B cell (primary cell): ENCODE measurements around the gene GPHB5. TPM values are rescaled to one million over a fixed set of nuclear protein-coding genes. Genes with fewer than 3 reads are reported as not detected.

ENCODE experiments used
- ATAC-seq: fragments of 200-7000 bp; cut with Tn5 transposase; one replicate; pipeline ENCODE4 v1.10.0; 2021; ENCODE audit warnings: low read depth, mild to moderate bottlenecking, moderate number of reproducible peaks, moderate library complexity
- CTCF ChIA-PET: fragments of 350-600 bp; sonication (Branson Sonifier 250); formaldehyde crosslinking; loops from one replicate; lab custom pipeline; 2021; ENCODE audit warnings: antibody characterized with exemption, inconsistent platforms; lab: Charles Lee
- POLR2A ChIA-PET: fragments of 350-600 bp; sonication (Branson Sonifier 250); formaldehyde crosslinking; loops from one replicate; lab custom pipeline; 2021; ENCODE audit warnings: antibody characterized with exemption; lab: Charles Lee
- DNase-seq: peaks from one replicate; pipeline ENCODE4 v3.0.0; 2013
- H2AFZ ChIP-seq: 2 replicates; pipeline ENCODE4 v1.6.1; 2012; ENCODE audit warnings: mild to moderate bottlenecking, low read depth, low read length; ENCODE audit not compliant: insufficient read depth, poor library complexity, severe bottlenecking
- H3K27ac ChIP-seq, 2 donors: 1 replicate in 1 of 2; 2 replicates in 1 of 2; pipeline ENCODE4 v1.5.1; 2012 to 2013; ENCODE audit warnings: low read length in 2 of 2, mild to moderate bottlenecking in 2 of 2, moderate library complexity in 1 of 2
- H3K27me3 ChIP-seq, 4 experiments: fragments of 200-600 bp in 1 of 4; sonication (generic) in 1 of 4; replicated peaks in 1 of 4; 1 replicate in 2 of 4; 2 replicates in 2 of 4; pipeline versions ENCODE4 v1.6.1 to v1.7.0; 2013 to 2016; ENCODE audit warnings: low read length in 3 of 4, mild to moderate bottlenecking in 2 of 4, mixed read lengths in 1 of 4, moderate library complexity in 1 of 4; ENCODE audit not compliant: insufficient read depth in 4 of 4, control insufficient read depth in 3 of 4; ENCODE audit errors: control extremely low read depth in 1 of 4
- H3K36me3 ChIP-seq, 2 experiments: replicated peaks in 1 of 2; 1 replicate in 1 of 2; 2 replicates in 1 of 2; pipeline versions ENCODE4 v1.6.1 to v1.7.1; 2013; ENCODE audit warnings: low read length in 1 of 2; ENCODE audit not compliant: insufficient read depth in 2 of 2, control insufficient read depth in 1 of 2; ENCODE audit errors: control extremely low read depth in 1 of 2, extremely low read depth in 1 of 2
- H3K4me1 ChIP-seq, 2 donors: fragments of 200-600 bp in 1 of 2; sonication (generic) in 1 of 2; 1 replicate in 1 of 2; 2 replicates in 1 of 2; pipeline versions ENCODE4 v1.5.1 to v1.6.1; 2013 to 2017; ENCODE audit warnings: low read length in 2 of 2; ENCODE audit not compliant: control insufficient read depth in 2 of 2, insufficient read depth in 2 of 2
- H3K4me2 ChIP-seq: replicated peaks from 2 replicates; pipeline ENCODE3; 2012; ENCODE audit warnings: mild to moderate bottlenecking, low read depth, low read length; ENCODE audit not compliant: poor library complexity, severe bottlenecking
- H3K4me3 ChIP-seq, 5 experiments: fragments of 200-600 bp in 1 of 5; sonication (generic) in 1 of 5; 1 replicate in 3 of 5; 2 replicates in 2 of 5; pipeline versions ENCODE4 v1.5.1 to v1.7.0; 2011 to 2016; ENCODE audit warnings: low read length in 4 of 5, mild to moderate bottlenecking in 4 of 5, low read depth in 2 of 5, control low read depth in 1 of 5, moderate library complexity in 1 of 5; ENCODE audit not compliant: insufficient read depth in 1 of 5; ENCODE audit errors: control extremely low read depth in 1 of 5, extremely low read depth in 1 of 5
- H3K79me2 ChIP-seq: fragments of 200-600 bp; sonication (generic); one replicate; pipeline ENCODE4 v1.6.0; 2016; ENCODE audit warnings: low read length; ENCODE audit not compliant: control insufficient read depth, insufficient read depth
- H3K9ac ChIP-seq: fragments of 200-600 bp; sonication (generic); 2 replicates; pipeline ENCODE4 v1.6.1; 2017; ENCODE audit warnings: mild to moderate bottlenecking, low read length, moderate library complexity
- H3K9me3 ChIP-seq, 3 donors: one replicate each; pipeline versions ENCODE4 v1.6.1 to v1.7.1; 2013; ENCODE audit warnings: low read length in 2 of 3; ENCODE audit not compliant: control insufficient read depth in 2 of 3, insufficient read depth in 1 of 3; ENCODE audit errors: control extremely low read depth in 1 of 3
- H4K20me1 ChIP-seq: 2 replicates; pipeline ENCODE4 v1.6.0; 2012; ENCODE audit warnings: mild to moderate bottlenecking, low read length; ENCODE audit not compliant: insufficient read depth, control insufficient read depth, poor library complexity, severe bottlenecking
- H3K27ac Mint-ChIP-seq: one replicate; pipeline ENCODE4 v1.8.0; 2021; ENCODE audit warnings: mixed read lengths
- H3K27me3 Mint-ChIP-seq: one replicate; pipeline ENCODE4 v1.8.0; 2021; ENCODE audit warnings: mixed read lengths
- H3K4me1 Mint-ChIP-seq: one replicate; pipeline ENCODE4 v1.8.0; 2021; ENCODE audit warnings: mixed read lengths
- H3K4me3 Mint-ChIP-seq: one replicate; pipeline ENCODE4 v1.8.0; 2021; ENCODE audit warnings: mixed read lengths
- H3K9me3 Mint-ChIP-seq: one replicate; pipeline ENCODE4 v1.8.0; 2022; ENCODE audit warnings: mixed read lengths; ENCODE audit not compliant: insufficient read depth
- CTCF ChIP-seq: fragments of 200-600 bp; IDR thresholded peaks from one replicate; pipeline ENCODE4 v1.8.0; 2022; ENCODE audit warnings: antibody characterized with exemption, mild to moderate bottlenecking
- EZH2 ChIP-seq: IDR thresholded peaks from 2 replicates; pipeline ENCODE4 v1.6.1; 2012; ENCODE audit warnings: borderline replicate concordance, low read depth, mild to moderate bottlenecking, moderate library complexity, low read length; ENCODE audit not compliant: insufficient read depth, poor library complexity, severe bottlenecking
- WGBS: methylation state at CpG from one replicate; pipeline ENCODE4 v1.1.5; 2013; ENCODE audit warnings: missing lambda C conversion rate; ENCODE audit not compliant: insufficient coverage; 5-methylcytosine and 5-hydroxymethylcytosine counted together
- intact Hi-C: fragments of 100-400 bp; cut with micrococcal nuclease; formaldehyde crosslinking; loops from one replicate; pipeline ENCODE4 v1.10.0; 2022
- polyA plus RNA-seq: library from polyadenylated mRNA; depleted of rRNA; stranded (reverse); fragments of >200 nt; gene quantifications from 2 replicates; pipeline ENCODE4 v1.2.3, GENCODE V29; 2012
- total RNA-seq, 2 donors: library from RNA; stranded (reverse); fragments of 120-200 nt in 1 of 2; gene quantifications; 1 replicate in 1 of 2; 2 replicates in 1 of 2; pipeline versions ENCODE4 v1.2.3 to v1.2.4, GENCODE V29; 2013 to 2022

Gene GPHB5
- total and polyA plus RNA-seq, 2 donors (not counting 1 experiment from before 2014, with no cell fraction given), result not detected

DNA sequence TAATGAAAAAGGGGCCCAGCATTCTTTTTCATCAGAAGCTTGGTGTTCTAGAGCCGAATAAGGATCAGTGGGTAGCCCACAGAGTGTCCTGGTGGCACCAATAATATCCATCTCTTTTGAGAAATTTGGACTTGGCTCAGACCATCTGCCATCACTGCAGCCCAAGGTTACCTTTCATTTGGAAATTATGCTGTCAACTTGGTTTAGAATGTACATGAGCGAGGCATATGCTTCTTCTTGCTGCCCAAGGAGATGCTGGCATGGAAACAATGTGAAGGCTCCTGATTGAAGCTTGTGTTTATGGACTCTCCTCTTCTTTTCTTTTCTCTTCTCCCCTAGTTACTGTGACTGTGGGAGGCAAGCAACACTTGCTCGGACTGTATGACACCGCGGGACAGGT lies 50.0 kb downstream of the GPHB5 start:
- Mint-ChIP-seq H3K4me1 (no peaks in the 10 kb centered on the region), H3K4me3 (no peak overlapping the region), H3K27me3 (peaks cover 21% of the 10 kb centered on the region), H3K9me3 (peaks cover 4% of the 10 kb centered on the region), H3K27ac (no peak overlapping the region)
- Histone ChIP-seq H3K79me2 (no peaks in the 10 kb centered on the region), H4K20me1 (no peaks in the 10 kb centered on the region), H3K4me3 (no peak overlapping the region), H2AFZ (no peak overlapping the region), H3K4me1 (no peaks in the 10 kb centered on the region), H3K36me3 (no peaks in the 10 kb centered on the region), H3K9ac (no peak overlapping the region), H3K4me2 (no peak overlapping the region), H3K27me3 (peaks cover 0 to 4% (median 0%) of the 10 kb centered on the region in 4 experiments), H3K27ac (no peak overlapping the region), H3K9me3 (no peaks in the 10 kb centered on the region)
- ATAC-seq (no peak), DNase-seq (no peak)
- WGBS, result 75% methylated on average over 2 of the region's 5 CpGs
- TF ChIP-seq CTCF (no peak), EZH2 (no peak)
- ChIA-PET CTCF (no interaction called here), POLR2A (no interaction called here)
- intact Hi-C loops, result no loop called here

- Histone ChIP-seq H3K9ac (no peak overlapping the region), H3K4me1 (no peaks in the 10 kb centered on the region), H3K4me3 (no peak overlapping the region), H3K27ac (no peak overlapping the region), H4K20me1 (no peaks in the 10 kb centered on the region), H2AFZ (no peak overlapping the region), H3K9me3 (no peaks in the 10 kb centered on the region), H3K4me2 (no peak overlapping the region), H3K27me3 (peaks cover 0 to 4% (median 2%) of the 10 kb centered on the region in 4 experiments), H3K36me3 (no peaks in the 10 kb centered on the region), H3K79me2 (no peaks in the 10 kb centered on the region)
- ChIA-PET POLR2A (no interaction called here), CTCF (no interaction called here)
- Mint-ChIP-seq H3K4me1 (no peaks in the 10 kb centered on the region), H3K27ac (no peak overlapping the region), H3K27me3 (peaks cover 27% of the 10 kb centered on the region), H3K4me3 (no peak overlapping the region), H3K9me3 (peaks cover 4% of the 10 kb centered on the region)
- ATAC-seq (no peak), DNase-seq (no peak)
- WGBS, result 74% methylated on average over 3 of the region's 3 CpGs
- no peak for TF ChIP-seq EZH2
- TF ChIP-seq CTCF, result no peak
- intact Hi-C loops, result no loop called here
These were observed 51.6 kb downstream of the GPHB5 start for GRCh38 chr14:63267171-63267570.
